Endothelial cell of umbilical vein (primary cell): ENCODE results near the gene ETV6. TPM values are rescaled to one million over a fixed set of nuclear protein-coding genes. Genes with fewer than 3 reads are reported as not detected.
A peak's percentile ranks its signal among the peaks of the same experiment; 100 is the strongest.

ENCODE experiments used
- BruUV-seq: library from RNA; stranded (reverse); fragments of 400-500 nt; replicated peaks from 2 replicates; lab custom pipeline; 2021; lab: Mats Ljungman, UMichigan
- CTCF ChIA-PET: fragments of 300-600, 350-600 bp; sonication (Branson Sonifier 250); formaldehyde crosslinking; loops from one replicate; lab custom pipeline; 2021; ENCODE audit warnings: antibody characterized with exemption, inconsistent platforms; lab: Charles Lee
- POLR2A ChIA-PET: fragments of 300-600, 350-600 bp; sonication (Branson Sonifier 250); formaldehyde crosslinking; loops from one replicate; lab custom pipeline; 2021; ENCODE audit warnings: antibody characterized with exemption, inconsistent platforms; lab: Charles Lee
- DNase-seq: peaks from one replicate; pipeline ENCODE4 v3.0.0-alpha.2; 2011; ENCODE audit warnings: low read depth, low spot score
- FAIRE-seq: peaks from 2 replicates; lab custom pipeline; 2011; peaks lifted over from hg19 to GRCh38; lab: Jason Lieb, UNC
- H2AFZ ChIP-seq: 2 replicates; pipeline ENCODE4 v1.6.0; 2012; ENCODE audit warnings: low read depth, low read length, control low read depth, inconsistent platforms
- H3K27ac ChIP-seq: 2 replicates; pipeline ENCODE4 v1.5.1; 2011; ENCODE audit warnings: low read depth, mild to moderate bottlenecking, control low read depth, low read length, moderate library complexity; ENCODE audit not compliant: insufficient read depth
- H3K27me3 ChIP-seq, 2 experiments: 2 replicates each; pipeline versions ENCODE4 v1.6.0 to v1.6.1; 2011; ENCODE audit warnings: low read length in 2 of 2, mixed read lengths in 1 of 2; ENCODE audit not compliant: control insufficient read depth in 2 of 2, insufficient read depth in 2 of 2
- H3K36me3 ChIP-seq, 2 experiments: 2 replicates in 1 of 2; 3 replicates in 1 of 2; pipeline ENCODE4 v1.5.1; 2011; ENCODE audit warnings: low read length in 2 of 2, mild to moderate bottlenecking in 1 of 2, moderate library complexity in 1 of 2; ENCODE audit not compliant: control insufficient read depth in 2 of 2, insufficient read depth in 2 of 2; ENCODE audit errors: extremely low read depth in 1 of 2
- H3K4me1 ChIP-seq: 3 replicates; pipeline ENCODE4 v1.5.1; 2011; ENCODE audit warnings: mild to moderate bottlenecking, low read length; ENCODE audit not compliant: control insufficient read depth, insufficient read depth; ENCODE audit errors: extremely low read depth
- H3K4me2 ChIP-seq: 2 replicates; pipeline ENCODE4 v1.6.1; 2011; ENCODE audit warnings: low read length, control low read depth, mixed read lengths; ENCODE audit not compliant: insufficient read depth
- H3K4me3 ChIP-seq, 3 experiments: fragments of 200-600 bp in 1 of 3; sonication (generic), shearing (Covaris generic) in 1 of 3; replicated peaks in 1 of 3; 2 replicates each; pipeline ENCODE4 v1.5.1; 2011 to 2016; ENCODE audit warnings: control low read depth in 3 of 3, low read length in 3 of 3, mild to moderate bottlenecking in 2 of 3, inconsistent platforms in 1 of 3, low read depth in 1 of 3, moderate library complexity in 1 of 3; ENCODE audit not compliant: insufficient read depth in 1 of 3
- H3K79me2 ChIP-seq: 2 replicates; pipeline ENCODE4 v1.6.0; 2012; ENCODE audit warnings: low read length, inconsistent platforms; ENCODE audit not compliant: control insufficient read depth, insufficient read depth
- H3K9ac ChIP-seq: replicated peaks from 2 replicates; pipeline ENCODE3; 2011; ENCODE audit warnings: low read length, control low read depth; ENCODE audit not compliant: insufficient read depth; ENCODE audit errors: extremely low read depth
- H3K9me1 ChIP-seq: replicated peaks from 3 replicates; pipeline ENCODE4 v1.6.0; 2011; ENCODE audit warnings: mild to moderate bottlenecking, low read length; ENCODE audit not compliant: control insufficient read depth, insufficient read depth; ENCODE audit errors: extremely low read depth
- H3K9me3 ChIP-seq: replicated peaks from 2 replicates; pipeline ENCODE4 v1.5.1; 2012; ENCODE audit warnings: low read length, inconsistent platforms; ENCODE audit not compliant: control insufficient read depth, insufficient read depth
- H4K20me1 ChIP-seq: replicated peaks from 2 replicates; pipeline ENCODE3; 2011; ENCODE audit warnings: mild to moderate bottlenecking, low read length; ENCODE audit not compliant: control insufficient read depth, insufficient read depth; ENCODE audit errors: extremely low read depth
- CTCF ChIP-seq, 2 donors: IDR thresholded peaks; 1 replicate in 1 of 2; 2 replicates in 1 of 2; pipeline ENCODE4 v1.5.1; 2011; ENCODE audit warnings: low read length in 2 of 2, mild to moderate bottlenecking in 2 of 2, moderate library complexity in 2 of 2, control low read depth in 1 of 2, inconsistent platforms in 1 of 2, low read depth in 1 of 2; ENCODE audit not compliant: insufficient read depth in 1 of 2; ENCODE audit errors: extremely low read depth in 1 of 2
- GATA2 ChIP-seq: IDR thresholded peaks from 2 replicates; pipeline ENCODE4 v1.7.0; 2011; ENCODE audit warnings: low read depth, mild to moderate bottlenecking, moderate library complexity, mixed read lengths, low read length; ENCODE audit not compliant: insufficient read length, insufficient read depth
- JUN ChIP-seq: IDR thresholded peaks from 2 replicates; pipeline ENCODE4 v1.6.1; 2011; ENCODE audit warnings: borderline replicate concordance, low read depth; ENCODE audit not compliant: insufficient read length, insufficient read depth
- MYC ChIP-seq: IDR thresholded peaks from one replicate; pipeline ENCODE4 v1.6.1; 2011; ENCODE audit warnings: mild to moderate bottlenecking, low read depth, low read length
- POLR2AphosphoS5 ChIP-seq: IDR thresholded peaks from 2 replicates; pipeline ENCODE4 v1.6.1; 2012; ENCODE audit warnings: low read depth, mild to moderate bottlenecking, control low read depth, low read length, moderate library complexity; ENCODE audit not compliant: insufficient read depth
- dilution Hi-C: fragments of 300-500 bp; cut with MboI; formaldehyde crosslinking; loops from one replicate; pipeline ENCODE4 v1.15.0; 2019; ENCODE audit warnings: low sequenced_read_pairs; ENCODE audit not compliant: extremely low pct_ligation_motif_present
- intact Hi-C: fragments of 100-400 bp; cut with micrococcal nuclease; formaldehyde crosslinking; loops from one replicate; pipeline ENCODE4 v1.10.0; 2022
- polyA plus RNA-seq, 4 experiments: library from polyadenylated mRNA; depleted of rRNA in 3 of 4; stranded (reverse) in 3 of 4; unstranded in 1 of 4; fragments of >200 nt; gene quantifications; 2 replicates each; pipeline versions ENCODE4 v1.2.1 to v1.2.3, GENCODE V29; 2011 to 2012; ENCODE audit warnings: missing spikeins in 1 of 4
- total RNA-seq: library from RNA; stranded (reverse); gene quantifications from 2 replicates; pipeline ENCODE4 v1.2.3, GENCODE V29; 2021

The ETV6 gene
- total and polyA plus RNA-seq, 2 donors (not counting 3 experiments of a cell fraction or from before 2014, with no cell fraction given), result 15.9 to 57.1 TPM

- ChIA-PET CTCF (interaction anchor here (0.6 to 2.8 kb wide), 13 partner anchors 12 to 1120 kb away, joined by 3 to 26 read pairs (median 6); partner anchors contain the start of gene ETV6), POLR2A (interaction anchor here (0.7 kb wide), 1 partner anchor 79 kb away, joined by 3 read pairs; no protein-coding TSS in a partner anchor)
- no TSS peak for BruUV-seq
These were observed 241.9 kb downstream of the ETV6 start for GRCh38 chr12:11891346-11891745.

DNA sequence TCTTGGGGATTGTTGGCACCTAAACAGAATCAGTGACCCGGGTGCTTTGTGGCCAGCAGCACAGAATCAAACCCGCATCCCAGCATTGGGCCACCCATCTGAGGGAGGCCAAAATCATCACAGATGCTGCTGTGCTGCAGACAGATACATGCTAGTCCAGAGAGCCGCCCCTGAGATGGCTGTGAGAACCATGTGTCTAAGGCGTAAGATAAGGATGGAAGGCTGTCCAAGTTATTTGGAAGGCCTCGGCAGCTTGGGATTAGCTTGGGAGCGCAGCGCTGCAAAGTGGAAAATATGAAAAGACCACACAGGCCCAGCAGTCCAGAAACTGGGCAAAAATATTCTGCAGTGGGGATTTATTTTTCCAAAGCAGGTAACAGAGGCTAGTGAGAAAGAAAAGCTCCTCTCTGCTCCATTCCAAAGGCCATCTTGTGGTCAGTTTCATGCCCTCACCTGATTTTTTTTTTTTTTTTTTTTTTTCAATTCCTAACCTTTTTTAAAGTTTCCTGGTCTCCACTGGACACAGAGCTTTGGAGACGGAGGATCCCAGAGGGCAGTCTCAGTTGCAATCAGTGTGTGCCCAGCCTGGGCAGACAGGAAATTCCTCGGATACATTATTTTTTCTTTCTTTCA, 242.4 kb downstream of the ETV6 start:
- TF ChIP-seq POLR2AphosphoS5 (no peak), CTCF (IDR thresholded peaks at IDR 0.05; ENCODE audit: extremely low read depth in 1 of 2, insufficient read depth in 1 of 2, low read depth in 1 of 2, low read length in 2 of 2) (peak in 1 of 2 donors; percentile 37), MYC (no peak)
- DNase-seq (peak; percentile 53), FAIRE-seq (peak; percentile 74)
- CTCF ChIA-PET, result interaction anchor here (0.6 to 2.8 kb wide), 18 partner anchors 12 to 1121 kb away, joined by 3 to 26 read pairs (median 5); partner anchors contain the start of gene ETV6
- Histone ChIP-seq H3K4me2 (no peak overlapping the region), H3K9me1 (no peaks in the 10 kb centered on the region), H3K9me3 (no peaks in the 10 kb centered on the region), H2AFZ (no peak overlapping the region), H3K4me3 (no peak overlapping the region), H3K27ac (no peak overlapping the region), H3K79me2 (peaks cover 1% of the 10 kb centered on the region), H3K36me3 (peaks cover 17 to 18% of the 10 kb centered on the region in 2 experiments), H3K4me1 (peaks cover 13% of the 10 kb centered on the region), H3K9ac (no peak overlapping the region), H3K27me3 (no peaks in the 10 kb centered on the region), H4K20me1 (no peaks in the 10 kb centered on the region)
- dilution Hi-C loops, result no loop called here
- intact Hi-C loops, result loop anchor here (2.0 kb wide), 1 partner anchor 311 kb away; no protein-coding TSS in a partner anchor
- BruUV-seq, result TSS peak; percentile 15
- POLR2A ChIA-PET, result interaction anchor here (0.7 kb wide), 1 partner anchor 79 kb away, joined by 3 read pairs; no protein-coding TSS in a partner anchor

More at GRCh38 chr12:11891346-11891745, 241.9 kb downstream of the ETV6 start:
- FAIRE-seq (no peak), DNase-seq (no peak)
- H3K27ac ChIP-seq, result no peak overlapping the region
- dilution Hi-C loops (no loop called here), intact Hi-C loops (no loop called here)
- H4K20me1 ChIP-seq, result no peaks in the 10 kb centered on the region
- H3K4me2 ChIP-seq, result no peak overlapping the region
- H3K9me1 ChIP-seq, result no peaks in the 10 kb centered on the region
- peaks cover 18 to 21% of the 10 kb centered on the region in 2 experiments for H3K36me3 ChIP-seq
- H3K9me3 ChIP-seq, result no peaks in the 10 kb centered on the region
- H3K27me3 ChIP-seq, result no peaks in the 10 kb centered on the region
- peaks cover 19% of the 10 kb centered on the region for H3K4me1 ChIP-seq
- H2AFZ ChIP-seq, result no peak overlapping the region
- no peak overlapping the region for H3K4me3 ChIP-seq
- TF ChIP-seq JUN (no peak), GATA2 (no peak)
- no peak overlapping the region for H3K9ac ChIP-seq
- H3K79me2 ChIP-seq, result peaks cover 1% of the 10 kb centered on the region
